Calu3 (cell line): Measurements from ENCODE around the gene NRG4. TPM values are rescaled to one million over a fixed set of nuclear protein-coding genes. Genes with fewer than 3 reads are reported as not detected.
"Not testable (repeated sequence)": the region's sequence is repeated elsewhere in the genome, so short reads cannot be mapped to it uniquely, and the experiment has no call there.

Experiments used
- BruUV-seq: library from RNA; stranded (reverse); fragments of 400-500 nt; replicated peaks from 2 replicates; lab custom pipeline; 2021; lab: Mats Ljungman, UMichigan
- CTCF ChIA-PET: fragments of 300-600 bp; sonication (Branson Sonifier 250); formaldehyde crosslinking; loops from one replicate; lab custom pipeline; 2022; ENCODE audit warnings: antibody characterized with exemption; lab: Charles Lee
- DNase-seq: peaks from one replicate; pipeline ENCODE4 v3.0.0; 2022
- H3K27ac Mint-ChIP-seq: one replicate; pipeline ENCODE4 v1.8.0; 2022; ENCODE audit warnings: mixed read lengths; ENCODE audit not compliant: unreplicated experiment
- H3K27me3 Mint-ChIP-seq: one replicate; pipeline ENCODE4 v1.8.0; 2022; ENCODE audit warnings: mixed read lengths; ENCODE audit not compliant: unreplicated experiment
- H3K36me3 Mint-ChIP-seq: one replicate; pipeline ENCODE4 v1.8.0; 2022; ENCODE audit warnings: mild to moderate bottlenecking, moderate library complexity, mixed read lengths; ENCODE audit not compliant: insufficient read depth, unreplicated experiment
- H3K4me1 Mint-ChIP-seq: one replicate; pipeline ENCODE4 v1.8.0; 2022; ENCODE audit warnings: mild to moderate bottlenecking, low read depth, mixed read lengths; ENCODE audit not compliant: unreplicated experiment
- H3K4me3 Mint-ChIP-seq: one replicate; pipeline ENCODE4 v1.8.0; 2022; ENCODE audit warnings: mild to moderate bottlenecking, low read depth, moderate library complexity, mixed read lengths; ENCODE audit not compliant: unreplicated experiment
- H3K9me3 Mint-ChIP-seq: one replicate; pipeline ENCODE4 v1.8.0; 2022; ENCODE audit warnings: low read depth, mixed read lengths; ENCODE audit not compliant: unreplicated experiment
- CTCF ChIP-seq: fragments of 200-600 bp; IDR thresholded peaks from one replicate; pipeline ENCODE4 v1.8.0; 2022; ENCODE audit warnings: antibody characterized with exemption; ENCODE audit not compliant: unreplicated experiment
- intact Hi-C: fragments of 100-400 bp; cut with micrococcal nuclease; formaldehyde crosslinking; loops from one replicate; pipeline ENCODE4 v1.10.0; 2022; ENCODE audit not compliant: unreplicated experiment
- total RNA-seq: library from RNA; stranded (reverse); gene quantifications from 2 replicates; pipeline ENCODE4 v1.2.3, GENCODE V29; 2022

The NRG4 gene
- total RNA-seq, 1 experiment from 2014 or later: 0.09 TPM

GRCh38 chr15:75989875-75990274 is 22.3 kb downstream of the NRG4 start:
- Mint-ChIP-seq H3K36me3 (no peaks in the 10 kb centered on the region), H3K4me1 (no peaks in the 10 kb centered on the region), H3K27me3 (peaks cover 5% of the 10 kb centered on the region), H3K4me3 (no peak overlapping the region), H3K27ac (no peak overlapping the region), H3K9me3 (peaks cover 4% of the 10 kb centered on the region)
- no peak for TF ChIP-seq CTCF
- intact Hi-C loops: no loop called here
- CTCF ChIA-PET: no interaction called here
- no TSS peak for BruUV-seq
- no peak for DNase-seq

GRCh38 chr15:75989045-75989444 is 23.2 kb downstream of the NRG4 start:
- Mint-ChIP-seq H3K27ac (no peak overlapping the region), H3K4me3 (no peak overlapping the region), H3K4me1 (no peaks in the 10 kb centered on the region), H3K36me3 (no peaks in the 10 kb centered on the region), H3K27me3 (no peaks in the 10 kb centered on the region), H3K9me3 (peaks cover 2% of the 10 kb centered on the region)
- intact Hi-C loops: no loop called here
- no peak for DNase-seq
- no TSS peak for BruUV-seq
- CTCF ChIA-PET: interaction anchor here (0.7 kb wide), 2 partner anchors 66 to 111 kb away, joined by 4 to 7 read pairs; no protein-coding TSS in a partner anchor
- no peak for TF ChIP-seq CTCF

GRCh38 chr15:75985971-75986370 is 26.3 kb downstream of the NRG4 start:
- H3K27me3 Mint-ChIP-seq: no peaks in the 10 kb centered on the region
- no peak for TF ChIP-seq CTCF
- no TSS peak for BruUV-seq
- no peak for DNase-seq
- no peaks in the 10 kb centered on the region for H3K36me3 Mint-ChIP-seq
- no peaks in the 10 kb centered on the region for H3K4me1 Mint-ChIP-seq
- CTCF ChIA-PET: no interaction called here
- intact Hi-C loops: no loop called here
- H3K9me3 Mint-ChIP-seq: no peaks in the 10 kb centered on the region
- H3K4me3 Mint-ChIP-seq: no peak overlapping the region
- no peak overlapping the region for H3K27ac Mint-ChIP-seq

GRCh38 chr15:75984706-75985105 is 27.5 kb downstream of the NRG4 start:
- intact Hi-C loops, H3K4me1 Mint-ChIP-seq, H3K9me3 Mint-ChIP-seq, H3K36me3 Mint-ChIP-seq, BruUV-seq, DNase-seq, CTCF ChIA-PET, H3K27me3 Mint-ChIP-seq, H3K27ac Mint-ChIP-seq, H3K4me3 Mint-ChIP-seq: not testable (repeated sequence)

- no peak overlapping the region for H3K4me3 Mint-ChIP-seq
- H3K9me3 Mint-ChIP-seq: no peaks in the 10 kb centered on the region
- no peak for TF ChIP-seq CTCF
- no peak overlapping the region for H3K27ac Mint-ChIP-seq
- CTCF ChIA-PET: no interaction called here
- H3K4me1 Mint-ChIP-seq: no peaks in the 10 kb centered on the region
- BruUV-seq: no TSS peak
- H3K36me3 Mint-ChIP-seq: no peaks in the 10 kb centered on the region
- no peaks in the 10 kb centered on the region for H3K27me3 Mint-ChIP-seq
- DNase-seq: no peak
- intact Hi-C loops: no loop called here
Measured at GRCh38 chr15:75982468-75982867, 29.8 kb downstream of the NRG4 start.
